HepG2 (cell line): ENCODE results near the gene DSCAML1. TPM values are rescaled to one million over a fixed set of nuclear protein-coding genes. Genes with fewer than 3 reads are reported as not detected.

Experiments used
- ELF3 ChIP-seq: IDR thresholded peaks from 2 replicates; pipeline ENCODE4 v1.6.1; 2016; ENCODE audit warnings: missing genetic modification reagents, missing compliant biosample characterization
- GATAD2A ChIP-seq: IDR thresholded peaks from 2 replicates; pipeline ENCODE4 v1.6.1; 2016
- MAZ ChIP-seq, 2 experiments: sonication (generic) in 1 of 2; formaldehyde crosslinking in 1 of 2; IDR thresholded peaks; 2 replicates each; pipeline versions ENCODE4 v1.5.0 to v1.6.1; 2012 to 2020; ENCODE audit warnings: low read depth in 2 of 2, mild to moderate bottlenecking in 2 of 2, borderline replicate concordance in 1 of 2, improper control_type of control experiment in 1 of 2, low read length in 1 of 2, missing genetic modification reagents in 1 of 2, moderate library complexity in 1 of 2
- NKX3-1 ChIP-seq: sonication (generic); formaldehyde crosslinking; IDR thresholded peaks from 2 replicates; pipeline ENCODE4 v1.5.0; 2020; ENCODE audit warnings: missing genetic modification reagents
- NR2C2 ChIP-seq: sonication (generic); formaldehyde crosslinking; IDR thresholded peaks from 2 replicates; pipeline ENCODE4 v1.4.0; 2020; ENCODE audit warnings: missing genetic modification reagents, mild to moderate bottlenecking, moderate library complexity, borderline replicate concordance
- NR3C1 ChIP-seq: sonication (generic); formaldehyde crosslinking; IDR thresholded peaks from 2 replicates; pipeline ENCODE4 v1.4.0; 2020; ENCODE audit warnings: missing genetic modification reagents
- PAF1 ChIP-seq: IDR thresholded peaks from 2 replicates; pipeline ENCODE4 v1.6.1; 2016; ENCODE audit warnings: missing genetic modification reagents, missing compliant biosample characterization
- PBX3 ChIP-seq: sonication (generic); formaldehyde crosslinking; IDR thresholded peaks from 2 replicates; pipeline ENCODE4 v1.8.1; 2023; ENCODE audit warnings: missing genetic modification reagents, inconsistent platforms, borderline replicate concordance
- PTBP1 ChIP-seq: fragments of 200-400 bp; formaldehyde crosslinking; IDR thresholded peaks from 2 replicates; pipeline ENCODE4 v1.6.1; 2018; ENCODE audit warnings: low read length, low read depth; ENCODE audit not compliant: poor library complexity, severe bottlenecking
- TAF1 ChIP-seq: sonication (generic); formaldehyde crosslinking; IDR thresholded peaks from 2 replicates; pipeline ENCODE4 v1.4.0; 2020; ENCODE audit warnings: missing genetic modification reagents
- ZBTB2 ChIP-seq: sonication (generic); formaldehyde crosslinking; IDR thresholded peaks from 2 replicates; pipeline ENCODE4 v1.8.0; 2022; ENCODE audit warnings: low read depth, missing genetic modification reagents
- ZBTB20 ChIP-seq: sonication (generic); formaldehyde crosslinking; IDR thresholded peaks from 2 replicates; pipeline ENCODE4 v1.8.1; 2023; ENCODE audit warnings: missing genetic modification reagents, low read depth, mild to moderate bottlenecking, borderline replicate concordance
- ZNF263 ChIP-seq: sonication (generic); formaldehyde crosslinking; IDR thresholded peaks from 2 replicates; pipeline ENCODE4 v1.4.0; 2020; ENCODE audit warnings: missing genetic modification reagents
- ZNF556 ChIP-seq: sonication (generic); formaldehyde crosslinking; IDR thresholded peaks from 2 replicates; pipeline ENCODE4 v1.4.0; 2020; ENCODE audit warnings: mild to moderate bottlenecking, missing genetic modification reagents, borderline replicate concordance
- ZNF563 ChIP-seq: sonication (generic); formaldehyde crosslinking; IDR thresholded peaks from 2 replicates; pipeline ENCODE4 v1.8.0; 2022; ENCODE audit warnings: mild to moderate bottlenecking, moderate library complexity, missing genetic modification reagents
- ZNF687 ChIP-seq: sonication (generic); formaldehyde crosslinking; IDR thresholded peaks from 2 replicates; pipeline ENCODE4 v1.5.1; 2020; ENCODE audit warnings: mild to moderate bottlenecking, missing genetic modification reagents, moderate library complexity
- ZNF761 ChIP-seq: sonication (generic); formaldehyde crosslinking; conservative IDR thresholded peaks from 2 replicates; pipeline ENCODE4 v1.4.0; 2020; ENCODE audit warnings: mild to moderate bottlenecking, missing genetic modification reagents
- polyA plus RNA-seq, 8 experiments: library from polyadenylated mRNA; depleted of rRNA in 3 of 8; stranded (reverse) in 7 of 8; unstranded in 1 of 8; fragments of >200 nt; fragmentation: Illumina TruSeq in 4 of 8; extraction: Trizol in 4 of 8; gene quantifications; 2 replicates each; pipeline versions ENCODE4 v1.2.1 to v1.2.3, GENCODE V29; 2011 to 2016; ENCODE audit warnings: low read depth in 4 of 8, missing spikeins in 1 of 8, mixed read lengths in 1 of 8; ENCODE audit not compliant: insufficient read depth in 1 of 8
- total RNA-seq, 5 experiments: library from RNA; depleted of rRNA; stranded (reverse); fragments of >200 nt; fragmentation: Illumina TruSeq; extraction: Trizol; gene quantifications; 2 replicates each; pipeline ENCODE4 v1.2.3, GENCODE V29; 2016; ENCODE audit warnings: low read depth in 1 of 5
- TF ChIP-seq, protein P1 (sequence below): IDR thresholded peaks from 2 replicates; pipeline ENCODE4 v1.6.1; 2016; ENCODE audit warnings: missing genetic modification reagents, missing compliant biosample characterization

DSCAML1 gene
- total and polyA plus RNA-seq, 2 of the 13 experiments (the other 11 are each of a cell fraction or from before 2014, with no cell fraction given), result 0.29 to 0.40 TPM

DNA sequence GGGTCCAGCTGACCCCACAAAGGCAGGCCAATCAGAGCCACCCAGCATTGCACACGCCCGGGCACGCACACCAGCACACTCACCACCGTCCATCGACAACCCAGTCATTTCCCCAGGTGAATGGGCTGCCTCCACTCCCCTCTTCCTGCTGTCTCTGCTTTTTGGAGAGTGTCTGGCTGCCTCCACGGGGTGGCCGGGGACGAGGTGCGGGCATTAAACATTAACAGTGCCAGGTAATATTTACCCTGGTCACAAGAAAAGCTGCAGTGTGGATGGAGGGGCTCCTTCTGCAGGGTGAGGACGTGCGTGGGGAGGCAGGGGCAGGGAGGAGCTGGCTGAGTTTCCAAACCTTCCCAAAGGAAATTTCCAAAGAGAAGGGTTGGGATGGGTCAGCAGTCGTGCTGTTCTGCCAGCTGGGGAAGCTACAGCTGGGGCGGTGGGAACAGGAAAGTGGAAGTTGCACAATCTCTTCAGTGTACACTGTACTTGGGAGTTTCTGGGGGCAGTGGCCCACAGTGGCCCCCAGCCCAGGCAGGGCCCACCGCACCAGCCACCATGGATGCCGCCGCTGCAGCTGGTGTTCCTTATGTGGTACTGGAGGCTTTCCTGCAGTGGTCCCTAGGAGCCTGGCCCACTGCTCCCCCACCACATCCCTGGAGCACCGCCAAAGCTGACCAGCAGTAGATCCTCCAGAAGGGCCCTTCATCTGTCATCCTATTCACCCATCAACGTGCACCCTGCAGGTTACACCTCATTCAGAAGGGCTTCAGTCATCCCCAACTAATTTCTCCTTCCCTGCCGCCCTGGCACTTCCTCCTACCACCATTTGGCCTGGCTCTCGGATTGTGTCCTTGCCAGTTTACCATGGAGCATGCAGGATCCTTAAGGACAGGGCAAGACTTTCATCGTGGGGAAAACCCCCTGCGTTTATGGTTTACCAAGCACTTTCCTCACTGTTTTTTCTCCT is 27.8 kb upstream of the DSCAML1 start, which contains the start of gene FXYD2 (continued):
- peak; percentile 82 for TF ChIP-seq ZNF687 (CRISPR knock-in tag)
- no peak for TF ChIP-seq ZBTB20 (CRISPR knock-in tag)
- TF ChIP-seq PAF1 (CRISPR knock-in tag), result no peak
- 0 out of 2 replicates have a peak, but pooled peaks have one; percentile 38 for TF ChIP-seq ZNF556 (CRISPR knock-in tag)
- 0 out of 2 replicates have a peak, but pooled peaks have one; percentile 22 for TF ChIP-seq ZNF563
- TF ChIP-seq NR2C2 (CRISPR knock-in tag), result peak; percentile 48; the same call in 1 of the 2 replicates
- TF ChIP-seq ZNF263, result peak; percentile 53; the same call in 1 of the 2 replicates
- no peak for TF ChIP-seq MAZ (IDR thresholded peaks at IDR 0.05; ENCODE audit: borderline replicate concordance, low read depth, low read length)
- 0 out of 2 replicates have a peak, but pooled peaks have one; percentile 47 for TF ChIP-seq MAZ (CRISPR knock-in tag; IDR thresholded peaks at IDR 0.05; ENCODE audit: low read depth)
- TF ChIP-seq PBX3 (CRISPR knock-in tag), result no peak
- peak; percentile 66; the same call in 1 of the 2 replicates for TF ChIP-seq ZNF761 (CRISPR knock-in tag)
- TF ChIP-seq ELF3 (CRISPR knock-in tag), result peak; percentile 10; the same call in 1 of the 2 replicates
- TF ChIP-seq TAF1, result peak; percentile 77
- peak; percentile 42; the same call in 1 of the 2 replicates for TF ChIP-seq GATAD2A (CRISPR knock-in tag)
- TF ChIP-seq ZBTB2 (CRISPR knock-in tag), result 0 out of 2 replicates have a peak, but pooled peaks have one; percentile 34
- no peak for TF ChIP-seq NR3C1 (CRISPR knock-in tag)
- TF ChIP-seq, protein P1, sequence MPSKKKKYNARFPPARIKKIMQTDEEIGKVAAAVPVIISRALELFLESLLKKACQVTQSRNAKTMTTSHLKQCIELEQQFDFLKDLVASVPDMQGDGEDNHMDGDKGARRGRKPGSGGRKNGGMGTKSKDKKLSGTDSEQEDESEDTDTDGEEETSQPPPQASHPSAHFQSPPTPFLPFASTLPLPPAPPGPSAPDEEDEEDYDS (CRISPR knock-in tag), result peak; percentile 68
- no peak for TF ChIP-seq PTBP1
- 0 out of 2 replicates have a peak, but pooled peaks have one; percentile 36 for TF ChIP-seq NKX3-1
